HG03520 (cell line): ENCODE measurements around the gene EMID1.
"Not testable (repeated sequence)": the region's sequence is repeated elsewhere in the genome, so short reads cannot be mapped to it uniquely, and the experiment has no call there.

ENCODE experiments used
- ATAC-seq: cut with Tn5 transposase; IDR thresholded peaks from one replicate; pipeline ENCODE4 v1.9.1; 2021; ENCODE audit warnings: mild to moderate bottlenecking, moderate library complexity; ENCODE audit not compliant: unreplicated experiment

Gene EMID1

GRCh38 chr22:29208879-29209623 lies 3.4 kb downstream of the EMID1 start:
- no peak for ATAC-seq

- ATAC-seq, result no peak
These were observed 3.9 kb downstream of the EMID1 start for GRCh38 chr22:29209624-29209929.

GRCh38 chr22:29211066-29211465 lies 5.4 kb downstream of the EMID1 start:
- ATAC-seq, result no peak

GRCh38 chr22:29211466-29211865 lies 5.8 kb downstream of the EMID1 start:
- no peak for ATAC-seq

- ATAC-seq, result no peak
These were observed 7.0 kb downstream of the EMID1 start for GRCh38 chr22:29212743-29213142.

GRCh38 chr22:29213493-29213892 lies 7.8 kb downstream of the EMID1 start:
- no peak for ATAC-seq

- no peak for ATAC-seq
These were observed 8.5 kb downstream of the EMID1 start for GRCh38 chr22:29214232-29214631.

- no peak for ATAC-seq
These were observed 9.5 kb downstream of the EMID1 start for GRCh38 chr22:29215012-29215860.

- no peak for ATAC-seq
These were observed 10.5 kb downstream of the EMID1 start for GRCh38 chr22:29216011-29216872.

GRCh38 chr22:29216873-29217666 lies 11.4 kb downstream of the EMID1 start:
- no peak for ATAC-seq

GRCh38 chr22:29217827-29218757 lies 12.4 kb downstream of the EMID1 start:
- no peak for ATAC-seq

GRCh38 chr22:29218758-29219408 lies 13.2 kb downstream of the EMID1 start:
- no peak for ATAC-seq

- not testable (repeated sequence) for ATAC-seq
These were observed 13.7 kb downstream of the EMID1 start for GRCh38 chr22:29219409-29219782.

- no peak for ATAC-seq
These were observed 14.4 kb downstream of the EMID1 start for GRCh38 chr22:29219881-29220670.

- ATAC-seq, result no peak
These were observed 18.6 kb downstream of the EMID1 start for GRCh38 chr22:29224121-29224858.

GRCh38 chr22:29224859-29225410 lies 19.2 kb downstream of the EMID1 start:
- no peak for ATAC-seq

- ATAC-seq, result no peak
These were observed 19.9 kb downstream of the EMID1 start for GRCh38 chr22:29225422-29226090.
